ENCODE measurements around the gene ATP1B3.
"Not testable (repeated sequence)": the region's sequence is repeated elsewhere in the genome, so short reads cannot be mapped to it uniquely, and the experiment has no call there.

ATP1B3 gene

GRCh38 chr3:141950572-141951493 lies 74.4 kb downstream of the ATP1B3 start:
- DNase-seq = no peak

GRCh38 chr3:141952611-141953010 lies 76.2 kb downstream of the ATP1B3 start:
- no peak for DNase-seq

- DNase-seq = no peak
Measured at GRCh38 chr3:141955175-141955574, 78.7 kb downstream of the ATP1B3 start.

GRCh38 chr3:141959589-141960554 lies 83.4 kb downstream of the ATP1B3 start:
- no peak for DNase-seq

- DNase-seq = no peak
Measured at GRCh38 chr3:141960731-141961130, 84.3 kb downstream of the ATP1B3 start.

GRCh38 chr3:141963301-141963700 lies 86.9 kb downstream of the ATP1B3 start:
- DNase-seq = no peak

GRCh38 chr3:141965471-141965870 lies 89.0 kb downstream of the ATP1B3 start:
- no peak for DNase-seq

- no peak for DNase-seq
Measured at GRCh38 chr3:141969711-141970110, 93.3 kb downstream of the ATP1B3 start.

- no peak for DNase-seq
Measured at GRCh38 chr3:141971571-141971970, 95.1 kb downstream of the ATP1B3 start.

GRCh38 chr3:141972399-141972798 lies 96.0 kb downstream of the ATP1B3 start:
- no peak for DNase-seq

GRCh38 chr3:141974777-141975176 lies 98.3 kb downstream of the ATP1B3 start:
- not testable (repeated sequence) for DNase-seq

Data from GF-D8 (cell line).